Stimulated activated CD4-positive, alpha-beta T cell treated with anti-CD3 and anti-CD28 coated beads, Interleukin-12 subunit alpha, Interleukin-12 subunit beta, amount 100 ng/mL, for 48 hours (primary cell): ENCODE results near the gene TEDDM1.
"Not testable (repeated sequence)": the region's sequence is repeated elsewhere in the genome, so short reads cannot be mapped to it uniquely, and the experiment has no call there.

Source experiments
- DNase-seq, 3 donors: peaks; one replicate each; pipeline ENCODE4 v3.0.0-alpha.2; 2020; ENCODE audit warnings: low read depth in 2 of 3, low spot score in 1 of 3

Gene TEDDM1, protein sequence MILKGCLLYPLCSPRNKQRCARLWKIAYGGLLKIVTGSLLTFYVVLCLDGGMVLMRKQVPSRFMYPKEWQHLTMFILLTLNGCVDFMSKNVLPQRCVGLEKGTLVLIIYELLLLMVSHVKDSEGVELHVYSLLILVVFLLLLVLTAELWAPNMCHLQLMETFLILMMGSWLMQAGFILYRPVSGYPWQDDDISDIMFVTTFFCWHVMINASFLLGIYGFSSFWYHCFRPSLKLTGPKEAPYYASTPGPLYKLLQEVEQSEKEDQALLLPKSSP

DNA sequence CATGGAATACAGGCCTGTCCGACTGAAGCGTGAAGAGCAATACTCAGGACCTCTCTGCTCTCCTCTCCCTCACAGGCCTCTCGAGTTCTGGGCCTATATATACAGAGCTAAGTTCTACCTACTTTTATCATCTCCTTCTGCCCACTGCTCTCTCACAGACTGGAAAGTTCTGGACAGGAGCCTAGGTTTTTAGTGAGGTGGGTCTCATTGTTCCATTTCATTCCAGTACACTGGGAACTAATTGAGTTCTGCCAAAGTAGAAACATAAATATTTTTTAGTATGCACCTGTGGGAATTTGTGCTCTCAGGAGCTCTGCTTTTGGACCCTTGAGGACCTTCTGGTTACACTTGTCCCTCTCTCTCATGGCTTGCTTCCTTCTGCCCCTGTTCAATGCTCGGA lies at the start of gene TEDDM1:
Gene TEDDM1 (minus strand): TSS at position 101 of the 400 bp plus-strand sequence. CDS start 182 bp downstream, outside the sequence.
- no peak for DNase-seq

- no peak for DNase-seq
Observed at GRCh38 chr1:182450087-182450486, 49.6 kb upstream of the TEDDM1 start, which contains the start of gene RGSL1. RGSL1 (plus strand) TSS chr1:182450146; CDS start chr1:182450166, 20 bp downstream.

GRCh38 chr1:182447660-182448059 lies 47.2 kb upstream of the TEDDM1 start:
- DNase-seq: no peak

GRCh38 chr1:182447124-182447523 lies 46.7 kb upstream of the TEDDM1 start:
- DNase-seq: not testable (repeated sequence)

GRCh38 chr1:182446033-182446669 lies 45.7 kb upstream of the TEDDM1 start:
- peak in 1 of 3 donors; percentile 55 for DNase-seq

- no peak for DNase-seq
Observed at GRCh38 chr1:182444497-182444896, 44.0 kb upstream of the TEDDM1 start.

DNA sequence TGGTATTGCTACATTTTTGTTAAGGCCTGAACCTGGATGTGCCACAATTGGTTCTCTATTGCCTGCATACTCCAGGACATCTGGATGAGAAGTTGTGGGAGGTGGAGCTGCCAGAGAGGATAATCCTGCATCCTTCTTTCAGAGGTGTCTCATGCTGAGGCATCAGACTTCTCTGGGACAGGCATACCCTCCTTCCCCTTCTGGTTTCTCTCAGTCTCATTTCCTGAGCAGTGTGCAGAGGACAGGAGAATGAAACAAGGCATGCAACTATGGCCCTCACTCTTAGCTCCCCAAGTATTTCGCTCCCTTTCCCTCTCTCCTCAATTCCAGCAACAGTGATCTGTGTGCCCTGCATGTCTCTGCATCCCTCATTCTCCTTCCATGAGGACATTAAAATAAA lies 41.9 kb upstream of the TEDDM1 start:
- no peak for DNase-seq

GRCh38 chr1:182441719-182442118 lies 41.3 kb upstream of the TEDDM1 start:
- no peak for DNase-seq

GRCh38 chr1:182438326-182438725 lies 37.9 kb upstream of the TEDDM1 start:
- no peak for DNase-seq

GRCh38 chr1:182433580-182433979 lies 33.1 kb upstream of the TEDDM1 start:
- no peak for DNase-seq

- DNase-seq: no peak
Observed at GRCh38 chr1:182431278-182431677, 30.8 kb upstream of the TEDDM1 start.

DNA sequence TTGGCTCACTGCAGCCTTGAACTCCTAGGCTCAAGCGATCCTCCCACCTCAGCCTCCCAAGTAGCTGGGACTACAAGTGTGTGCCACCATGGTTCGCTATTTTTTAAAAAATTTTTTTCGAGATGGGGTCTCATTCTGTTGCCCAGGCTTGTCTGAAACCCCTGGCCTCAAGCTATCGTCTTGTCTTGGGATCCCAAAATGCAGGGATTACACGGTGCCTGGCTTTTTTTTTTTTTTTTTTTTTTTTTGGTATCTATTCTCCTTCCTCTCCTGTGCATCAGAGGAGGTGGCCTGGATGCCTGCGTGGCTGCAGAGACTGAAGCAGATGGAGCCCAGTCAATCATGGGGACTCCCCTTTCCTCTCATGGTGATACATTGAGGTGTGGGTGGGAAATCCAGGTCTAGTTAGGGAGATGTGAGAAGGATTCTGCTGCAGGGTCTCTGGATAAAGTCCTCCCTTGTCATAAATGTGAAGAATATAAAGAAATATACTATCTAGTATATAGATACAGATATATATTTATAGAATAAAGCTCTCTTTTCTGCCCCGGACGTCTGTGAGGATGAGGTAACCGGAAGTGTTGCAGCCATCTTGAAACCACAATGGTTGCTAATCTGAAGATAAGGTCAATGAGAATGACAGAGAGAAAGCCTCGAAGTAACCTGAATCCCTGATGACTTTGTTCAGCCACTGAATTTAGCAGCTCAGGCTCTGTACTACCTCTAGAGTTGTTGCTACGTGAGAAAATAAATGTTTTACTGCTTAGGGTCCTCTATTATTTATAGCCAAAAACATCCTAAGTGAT lies 30.0 kb upstream of the TEDDM1 start:
- peak; percentile 12 to 23 (median 14) for DNase-seq

DNA sequence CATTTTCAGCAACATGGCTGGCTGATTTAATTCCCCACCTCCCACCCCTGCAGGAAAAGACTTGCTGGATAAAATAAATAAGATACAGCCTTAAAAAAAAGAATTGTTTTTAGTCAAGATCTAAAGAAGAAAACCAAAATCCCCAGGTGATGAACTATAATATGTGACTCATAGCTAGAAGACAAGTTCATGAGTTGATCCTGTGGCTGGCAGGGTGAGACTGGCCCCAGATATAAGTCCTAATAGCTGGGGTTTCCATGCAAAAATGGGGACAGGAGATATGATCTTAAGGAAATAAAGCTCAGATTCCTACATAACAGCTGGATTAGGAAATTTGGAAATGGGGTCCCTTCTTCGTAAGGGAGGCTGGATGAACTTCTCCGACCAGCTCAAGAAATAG lies 27.6 kb upstream of the TEDDM1 start:
- DNase-seq: no peak

DNA sequence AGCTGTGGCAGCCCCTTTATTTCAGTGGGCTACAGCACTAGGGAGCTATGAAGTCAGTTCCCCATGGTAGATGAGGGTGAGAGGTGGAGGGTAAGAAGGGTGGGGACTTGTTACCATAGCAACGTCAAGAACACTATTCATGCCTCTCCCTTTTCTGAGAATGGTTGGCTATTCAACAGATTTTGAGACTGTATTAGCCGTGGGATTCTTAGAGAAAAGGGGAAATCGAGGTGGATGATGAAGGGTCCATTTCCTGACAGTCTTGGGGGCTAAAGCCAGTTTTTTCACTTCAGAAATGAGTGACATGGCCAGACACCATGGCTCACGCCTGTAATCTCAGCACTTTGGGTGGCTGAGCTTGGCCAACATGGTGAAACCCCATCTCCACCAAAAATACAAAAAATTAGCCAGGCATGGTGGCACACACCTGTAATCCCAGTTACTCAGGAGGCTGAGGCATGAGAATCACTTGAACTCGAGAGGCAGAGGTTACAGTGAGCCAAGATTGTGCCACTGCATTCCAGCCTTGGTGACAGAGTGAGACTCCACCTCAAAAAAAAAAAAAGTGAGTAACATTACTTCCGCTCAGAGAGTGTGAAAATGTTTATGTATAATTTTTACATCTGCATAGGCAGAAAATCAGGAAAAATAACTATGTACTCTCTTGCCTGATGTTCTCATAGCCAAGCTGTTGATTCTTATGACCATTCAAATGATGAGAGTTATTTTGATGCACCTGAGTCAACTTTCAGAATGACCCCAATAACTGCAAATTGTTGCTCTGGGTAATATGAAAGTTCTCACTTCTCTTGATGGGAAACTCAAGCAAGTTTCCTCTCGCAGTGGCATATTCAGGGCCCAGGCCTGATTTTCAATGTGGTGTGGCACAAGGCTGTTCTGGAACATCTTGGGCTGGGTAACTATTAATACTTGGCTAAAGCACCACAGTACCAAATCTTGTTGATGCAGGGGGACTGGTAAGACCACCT lies 26.3 kb upstream of the TEDDM1 start:
- no peak for DNase-seq

- no peak for DNase-seq
Observed at GRCh38 chr1:182415789-182416188, 15.3 kb upstream of the TEDDM1 start.

DNA sequence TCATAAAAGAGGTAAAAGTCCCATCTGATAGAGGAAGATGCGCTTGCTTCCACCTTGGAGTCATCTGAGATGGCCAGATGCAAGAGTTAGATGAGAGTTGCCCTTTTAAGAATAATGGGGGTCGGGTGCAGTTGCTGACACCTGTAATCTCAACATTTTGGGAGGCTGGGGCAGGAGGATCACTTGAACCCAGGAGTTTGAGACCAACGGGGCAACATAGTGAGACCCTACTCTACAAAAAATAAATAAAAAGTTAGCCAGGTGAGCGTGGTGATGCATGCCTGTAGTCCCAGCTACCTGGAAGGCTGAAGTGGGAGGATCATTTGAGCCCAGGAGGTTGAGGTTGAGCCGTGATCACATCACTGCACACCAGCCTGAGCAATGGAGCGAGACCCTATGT lies 13.5 kb upstream of the TEDDM1 start:
- DNase-seq: no peak

- DNase-seq: no peak
Observed at GRCh38 chr1:182413486-182413885, 13.0 kb upstream of the TEDDM1 start.

DNA sequence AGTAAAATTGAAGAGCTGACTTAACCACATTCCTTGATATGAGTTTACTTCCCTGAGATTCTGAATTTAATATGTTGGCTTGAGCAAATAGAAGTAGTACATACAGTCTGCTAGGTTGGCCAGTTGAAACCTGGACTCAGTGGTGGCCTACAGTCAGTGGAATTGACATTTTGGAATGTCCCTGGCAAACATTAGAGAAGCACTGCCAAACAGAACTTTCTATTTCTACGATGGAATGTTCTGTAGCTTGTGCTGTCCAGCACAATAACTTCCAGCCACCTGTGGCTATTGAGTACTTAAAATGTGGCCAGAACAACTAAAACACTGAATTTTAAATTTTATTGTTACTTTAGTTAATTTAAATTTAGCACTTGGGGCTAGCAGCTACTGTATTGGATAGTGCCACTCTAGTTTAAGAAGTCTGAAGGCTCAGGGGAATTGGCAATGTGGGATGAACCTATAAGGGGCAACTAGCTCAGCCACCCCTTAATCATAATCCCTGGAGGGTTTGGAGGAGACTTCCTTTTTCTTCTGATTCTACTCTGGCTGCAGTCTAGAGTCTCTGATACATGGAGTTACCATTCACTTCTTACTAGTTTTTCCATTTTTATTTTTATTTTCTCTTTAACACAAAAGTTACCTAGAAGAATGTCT lies 10.3 kb upstream of the TEDDM1 start:
- DNase-seq: no peak

- DNase-seq: no peak
Observed at GRCh38 chr1:182410138-182410537, 9.7 kb upstream of the TEDDM1 start.

DNA sequence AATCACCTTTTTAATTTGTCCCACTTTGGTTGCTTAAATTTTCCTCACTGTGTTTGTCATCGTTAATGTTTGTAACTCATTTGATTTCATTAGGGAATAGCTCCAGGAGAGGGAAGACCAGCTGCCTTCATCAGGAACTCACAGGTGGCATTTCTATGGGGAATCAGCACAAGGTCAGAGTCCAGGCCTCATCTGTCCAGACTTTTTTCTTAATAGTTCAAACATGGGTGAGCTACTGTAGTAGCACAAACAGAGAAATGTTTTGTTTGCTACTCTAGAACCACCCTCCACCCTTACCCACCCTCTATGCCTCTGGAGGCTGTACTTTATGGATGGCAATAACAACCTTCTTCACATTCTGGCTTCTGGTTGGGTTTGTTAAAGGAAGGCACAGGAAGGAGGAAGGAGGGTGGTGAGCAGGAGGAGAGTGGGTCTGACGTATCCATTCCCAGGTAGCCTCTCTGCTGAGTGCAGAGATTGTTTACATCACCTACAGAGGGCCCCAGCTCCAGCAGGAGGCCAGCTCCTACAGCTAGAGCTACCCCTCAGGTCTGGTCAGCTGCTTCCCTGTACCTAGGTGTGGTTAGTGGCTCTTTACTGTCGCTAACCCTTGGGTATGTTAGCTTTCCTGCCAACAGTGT lies 8.1 kb upstream of the TEDDM1 start:
- DNase-seq: no peak
